GM12891 (cell line): ENCODE measurements around the gene RNF114.
"Not testable (repeated sequence)": the region's sequence is repeated elsewhere in the genome, so short reads cannot be mapped to it uniquely, and the experiment has no call there.

Source experiments
- DNase-seq: peaks from one replicate; pipeline ENCODE4 v3.0.0; 2011; ENCODE audit warnings: low spot score; ENCODE audit not compliant: insufficient read length
- FAIRE-seq: peaks from 2 replicates; lab custom pipeline; 2011; peaks lifted over from hg19 to GRCh38; lab: Jason Lieb, UNC
- PAX5 ChIP-seq: IDR thresholded peaks from 2 replicates; pipeline ENCODE4 v1.6.1; 2011; ENCODE audit warnings: low read length, moderate library complexity, mild to moderate bottlenecking; ENCODE audit not compliant: insufficient read depth, severe bottlenecking
- POLR2A ChIP-seq: IDR thresholded peaks from 2 replicates; pipeline ENCODE4 v1.6.1; 2011; ENCODE audit warnings: low read depth, low read length, control low read depth
- POLR2AphosphoS5 ChIP-seq: IDR thresholded peaks from 2 replicates; pipeline ENCODE4 v1.6.1; 2011; ENCODE audit warnings: low read depth, low read length, control low read depth
- POU2F2 ChIP-seq: IDR thresholded peaks from 2 replicates; pipeline ENCODE4 v1.6.1; 2011; ENCODE audit warnings: low read depth, mild to moderate bottlenecking, control low read depth, low read length, moderate library complexity
- SPI1 ChIP-seq: IDR thresholded peaks from 2 replicates; pipeline ENCODE4 v1.6.1; 2011; ENCODE audit warnings: low read depth, low read length, control low read depth
- TAF1 ChIP-seq: IDR thresholded peaks from 2 replicates; pipeline ENCODE4 v1.6.1; 2011; ENCODE audit warnings: low read depth, low read length, control low read depth

The RNF114 gene

DNA sequence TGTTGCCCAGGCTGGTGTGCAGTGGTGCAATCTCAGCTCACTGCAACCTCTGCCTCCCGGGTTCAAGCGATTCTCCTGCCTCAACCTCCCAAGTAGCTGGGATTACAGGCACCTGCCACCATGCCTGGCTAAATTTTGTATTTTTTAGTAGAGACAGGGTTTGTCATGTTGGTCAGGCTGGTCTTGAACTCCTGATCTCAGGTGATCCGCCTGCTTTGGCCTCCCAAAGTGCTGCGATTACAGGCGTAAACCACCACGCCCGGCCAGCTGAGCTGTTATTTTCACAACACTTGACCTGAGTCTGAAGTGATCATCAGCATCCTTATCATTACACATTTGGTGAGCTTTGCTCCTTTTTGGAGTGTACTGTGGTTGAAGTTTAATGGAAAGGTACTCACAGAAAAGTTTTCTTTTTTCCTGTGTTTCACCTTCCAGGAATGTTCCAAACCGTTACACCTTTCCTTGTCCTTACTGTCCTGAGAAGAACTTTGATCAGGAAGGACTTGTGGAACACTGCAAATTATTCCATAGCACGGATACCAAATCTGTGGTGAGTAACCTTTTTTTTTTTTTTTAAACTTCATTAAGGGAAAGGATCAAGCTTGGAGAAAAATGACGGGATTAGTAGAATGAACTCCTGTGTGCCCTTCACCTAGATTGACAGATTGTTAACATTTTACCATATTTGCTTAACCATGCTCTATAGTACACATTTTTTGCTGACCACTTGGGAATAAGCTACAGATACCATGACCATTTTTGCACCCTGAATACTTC is 9.7 kb downstream of the RNF114 start:
- TF ChIP-seq POLR2AphosphoS5 = no peak
- no peak for TF ChIP-seq TAF1
- DNase-seq = no peak
- FAIRE-seq = no peak

DNA sequence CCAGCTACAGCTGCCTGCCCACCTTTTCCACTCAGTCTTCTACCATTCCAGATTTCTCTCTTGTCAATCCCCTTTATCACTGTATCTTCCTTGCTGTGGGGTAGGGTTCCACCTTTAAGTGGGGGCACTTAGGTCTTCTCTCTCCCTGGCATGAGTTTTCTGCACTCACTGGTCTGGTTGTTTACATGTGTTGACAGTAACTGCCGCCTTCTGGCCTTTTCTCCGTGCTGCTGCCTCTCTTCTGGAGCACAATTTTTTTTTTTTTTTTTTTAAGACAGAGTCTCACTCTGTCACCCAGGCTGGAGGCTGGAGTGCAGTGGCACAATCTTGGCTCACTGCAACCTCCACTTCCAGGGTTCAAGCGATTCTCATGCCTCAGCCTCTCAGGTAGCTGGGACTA is 12.0 kb downstream of the RNF114 start:
- DNase-seq (no peak), FAIRE-seq (no peak)
- TF ChIP-seq POLR2AphosphoS5 (no peak), SPI1 (no peak), POLR2A (no peak), POU2F2 (no peak), TAF1 (no peak), PAX5 (no peak)

DNA sequence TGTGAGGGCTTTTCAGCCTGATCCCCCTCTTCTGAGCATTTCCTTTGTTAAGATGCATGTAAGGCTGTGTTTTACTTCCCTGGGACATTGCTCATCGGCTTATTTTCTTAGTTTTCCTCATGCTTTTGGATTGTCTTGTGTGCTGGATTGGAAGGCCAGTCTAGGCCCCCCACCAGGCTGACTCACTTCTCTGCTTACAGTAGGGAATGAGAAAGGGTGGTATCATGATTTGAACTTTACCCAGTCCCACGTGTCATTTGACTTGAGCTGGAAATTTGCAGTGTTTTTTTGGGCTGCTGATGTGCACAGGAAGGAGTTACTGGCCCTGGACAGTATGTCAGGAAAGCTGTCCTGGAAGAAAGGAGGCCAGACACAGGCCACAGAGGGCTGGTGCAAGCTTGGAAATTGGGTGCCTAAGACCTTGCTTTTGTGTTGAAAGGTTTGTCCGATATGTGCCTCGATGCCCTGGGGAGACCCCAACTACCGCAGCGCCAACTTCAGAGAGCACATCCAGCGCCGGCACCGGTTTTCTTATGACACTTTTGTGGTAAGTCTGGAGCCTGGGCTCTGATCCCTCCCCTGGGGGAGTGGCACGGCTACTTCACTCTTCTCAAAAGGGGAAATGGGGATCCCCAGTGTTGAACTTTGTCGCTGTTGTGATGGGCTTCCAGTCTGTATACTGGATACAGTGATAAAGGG is 12.8 kb downstream of the RNF114 start:
- TF ChIP-seq POU2F2 (no peak), POLR2AphosphoS5 (no peak), TAF1 (no peak), PAX5 (no peak), POLR2A (no peak), SPI1 (no peak)
- no peak for DNase-seq
- FAIRE-seq = no peak

DNA sequence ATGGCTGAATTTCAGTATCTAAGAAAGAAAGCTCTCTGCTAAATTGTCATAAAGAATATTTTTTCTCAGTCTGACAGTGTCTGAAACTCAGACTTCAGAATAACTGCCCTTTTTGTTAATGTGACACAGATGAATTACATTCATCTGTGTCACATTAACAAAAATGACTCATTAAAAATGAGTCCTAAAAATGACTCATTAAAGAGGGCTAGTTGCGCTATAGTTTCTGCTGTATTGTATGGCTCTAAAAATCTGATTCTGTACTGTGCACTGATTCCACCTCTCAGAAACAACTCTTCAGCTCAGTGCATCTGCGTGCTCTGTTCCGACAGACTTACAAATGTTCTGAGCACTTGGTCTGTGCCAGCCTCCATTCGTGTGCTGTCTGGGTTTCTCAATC is 15.0 kb downstream of the RNF114 start:
- DNase-seq (no peak), FAIRE-seq (no peak)
- TF ChIP-seq POLR2AphosphoS5 = no peak
- TF ChIP-seq POU2F2 = no peak
- no peak for TF ChIP-seq PAX5

DNA sequence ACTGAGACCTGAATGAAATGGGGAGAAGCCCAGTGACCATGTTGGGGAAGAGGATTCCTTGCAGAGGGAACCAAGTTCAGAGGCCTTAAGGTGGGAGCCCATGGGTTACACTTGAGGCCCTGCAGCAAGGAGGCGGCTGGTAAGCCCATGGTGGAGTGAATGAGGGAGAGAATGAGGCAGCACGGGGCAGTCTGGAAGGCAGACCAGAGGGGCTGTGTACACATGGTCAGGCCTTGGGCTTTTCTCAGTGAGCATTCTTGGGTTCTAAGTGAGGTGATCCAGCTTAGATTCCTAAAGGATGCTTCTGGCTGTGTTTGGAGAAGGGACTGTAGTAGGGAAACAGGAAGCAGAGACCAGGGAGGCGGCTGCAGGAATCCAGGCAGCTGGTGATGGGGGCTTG is 19.0 kb downstream of the RNF114 start:
- FAIRE-seq = no peak
- no peak for DNase-seq
- TF ChIP-seq SPI1 (no peak), POLR2A (no peak), POLR2AphosphoS5 (no peak), PAX5 (no peak), POU2F2 (no peak), TAF1 (no peak)

DNA sequence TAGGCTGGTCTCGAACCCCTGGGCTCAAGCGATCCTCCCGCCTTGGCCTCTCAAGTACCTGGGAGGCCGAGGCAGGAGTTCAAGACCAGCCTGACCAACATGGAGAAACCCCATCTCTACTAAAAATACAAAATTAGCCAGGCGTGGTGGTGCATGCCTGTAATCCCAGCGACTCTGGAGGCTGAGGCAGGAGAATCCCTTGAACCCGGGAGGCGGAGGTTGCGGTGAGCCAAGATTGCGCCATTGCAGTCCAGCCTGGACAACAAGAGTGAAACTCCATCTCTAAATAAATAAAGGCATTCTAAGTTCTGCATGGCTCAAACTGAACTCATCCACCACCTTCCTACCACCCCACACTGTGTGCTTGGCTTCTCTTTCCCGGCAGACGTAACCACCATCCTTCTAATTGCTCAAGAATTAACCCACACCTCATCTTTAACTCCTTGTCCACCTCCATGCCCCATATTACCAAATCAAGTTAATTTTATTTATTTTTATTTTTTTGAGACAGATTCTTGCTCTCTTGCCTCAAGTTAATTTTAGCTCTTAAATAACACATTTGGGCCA is 19.7 kb downstream of the RNF114 start:
- FAIRE-seq, DNase-seq: not testable (repeated sequence)

DNA sequence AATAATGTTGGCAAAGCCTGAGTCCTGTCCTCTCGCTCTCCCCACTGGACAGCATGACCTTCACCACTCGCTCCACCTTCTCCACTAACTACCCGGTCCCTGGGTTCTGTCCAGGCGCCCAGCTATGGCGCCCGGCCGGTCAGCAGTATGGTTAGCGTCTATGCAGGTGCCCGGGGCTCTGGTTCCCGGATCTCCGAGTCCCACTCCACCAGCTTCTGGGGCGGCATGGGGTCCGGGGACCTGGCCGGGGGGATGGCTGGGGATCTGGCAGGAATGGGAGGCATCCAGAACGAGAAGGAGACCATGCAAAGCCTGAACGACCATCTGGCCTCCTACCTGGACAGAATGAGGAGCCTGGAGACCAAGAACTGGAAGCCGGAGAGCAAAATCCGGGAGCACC is 20.5 kb downstream of the RNF114 start:
- DNase-seq (no peak), FAIRE-seq (no peak)
- no peak for TF ChIP-seq POLR2A
- no peak for TF ChIP-seq PAX5
- no peak for TF ChIP-seq POU2F2
- no peak for TF ChIP-seq SPI1
- TF ChIP-seq POLR2AphosphoS5 = no peak
- TF ChIP-seq TAF1 = no peak

DNA sequence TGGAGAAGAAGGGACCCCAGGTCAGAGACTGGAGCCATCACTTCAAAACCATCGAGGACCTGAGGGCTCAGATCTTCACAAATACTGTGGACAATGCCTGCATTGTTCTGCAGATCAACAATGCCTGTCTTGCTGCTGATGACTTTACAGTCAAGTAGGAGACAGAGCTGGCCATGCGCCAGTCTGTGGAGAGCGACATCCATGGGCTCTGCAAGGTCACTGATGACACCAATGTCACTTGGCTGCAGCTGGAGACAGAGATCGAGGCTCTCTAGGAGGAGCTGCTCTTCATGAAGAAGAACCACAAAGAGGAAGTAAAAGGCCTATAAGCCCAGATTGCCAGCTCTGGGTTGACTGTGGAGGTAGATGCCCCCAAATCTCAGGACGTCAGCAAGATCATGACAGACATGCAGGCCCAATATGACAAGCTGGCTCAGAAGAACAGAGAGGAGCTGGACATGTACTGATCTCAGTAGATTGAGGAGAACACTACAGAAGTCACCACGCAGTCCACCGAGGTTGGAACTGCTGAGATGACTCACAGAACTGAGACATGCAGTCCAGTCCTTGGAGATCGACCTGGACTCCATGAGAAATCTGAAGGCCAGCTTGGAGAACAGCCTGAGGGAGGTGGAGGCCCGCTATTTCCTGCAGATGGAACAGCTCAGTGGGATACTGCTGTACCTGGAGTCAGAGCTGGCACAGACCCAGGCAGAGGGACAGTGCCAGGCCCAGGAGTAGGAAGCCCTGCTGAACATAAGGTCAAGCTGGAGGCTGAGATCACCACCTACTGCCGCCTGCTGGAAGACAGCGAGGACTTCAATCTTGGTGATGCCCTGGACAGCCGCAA is 21.1 kb downstream of the RNF114 start:
- FAIRE-seq, DNase-seq: not testable (repeated sequence)

DNA sequence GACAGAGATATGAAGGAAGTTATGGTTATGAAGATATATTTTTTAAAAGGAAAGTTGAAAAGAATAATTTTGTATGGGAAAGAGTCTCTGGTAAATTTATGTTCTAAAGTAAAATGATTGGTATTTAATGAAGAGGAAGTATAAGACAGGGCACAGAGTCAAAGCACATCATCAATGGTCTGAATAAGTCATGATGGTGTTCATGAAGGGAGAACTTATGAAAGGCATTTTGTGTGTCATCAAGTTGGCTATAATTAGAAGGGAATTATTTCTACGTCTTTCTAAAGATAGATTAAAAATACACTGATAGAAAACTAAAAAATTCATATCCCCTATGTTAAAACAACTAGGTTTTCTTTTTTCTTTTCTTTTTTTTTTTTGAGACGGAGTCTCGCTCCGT is 25.2 kb downstream of the RNF114 start:
- TF ChIP-seq PAX5 = no peak
- no peak for TF ChIP-seq POLR2AphosphoS5
- TF ChIP-seq POU2F2 = no peak
- TF ChIP-seq TAF1 = no peak
- TF ChIP-seq POLR2A = no peak
- no peak for TF ChIP-seq SPI1
- DNase-seq (no peak), FAIRE-seq (no peak)

DNA sequence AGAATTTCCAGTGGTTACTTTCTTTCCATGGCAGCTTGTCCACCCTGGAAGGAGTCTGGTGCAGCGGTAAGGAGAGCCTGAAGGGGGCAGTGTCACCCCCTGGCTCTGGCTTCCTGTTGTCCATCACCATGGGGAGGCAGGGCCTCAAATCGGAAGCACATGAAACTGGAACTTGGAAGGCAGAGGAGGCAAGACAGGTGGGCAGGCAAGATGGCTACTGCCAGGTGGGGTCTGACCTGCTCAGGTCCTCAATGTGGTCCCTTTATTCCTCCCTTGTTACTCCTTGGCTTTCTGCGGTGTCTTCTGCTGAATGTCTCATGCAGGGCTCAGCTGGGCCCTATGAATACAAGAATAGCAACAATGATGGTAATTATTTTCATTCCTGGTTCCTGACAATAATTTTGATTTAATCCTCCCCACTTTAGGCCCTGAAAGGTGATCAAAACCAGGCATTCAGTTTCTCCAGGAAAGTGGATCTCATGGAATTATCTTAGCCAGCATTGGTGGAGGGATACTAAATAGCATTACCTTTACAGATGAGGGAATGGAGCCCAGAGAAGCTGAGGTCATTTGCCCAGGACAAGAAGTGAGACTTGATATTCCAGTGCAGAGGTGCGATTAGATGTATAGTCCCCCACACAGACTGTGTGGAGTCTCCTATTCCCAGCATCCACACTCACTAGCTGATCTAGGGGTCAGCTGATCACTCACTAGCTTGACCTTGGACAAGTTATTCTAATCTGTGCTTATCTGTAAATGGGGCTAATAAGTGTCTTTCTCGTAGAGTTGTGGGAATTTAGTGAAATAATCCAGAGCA is 29.0 kb downstream of the RNF114 start:
- FAIRE-seq = no peak
- DNase-seq = no peak
- TF ChIP-seq POU2F2 = no peak
- no peak for TF ChIP-seq SPI1
- TF ChIP-seq POLR2A = no peak
- no peak for TF ChIP-seq PAX5
- no peak for TF ChIP-seq POLR2AphosphoS5
- no peak for TF ChIP-seq TAF1
